Measurements from ENCODE around the gene FGGY.

DNA sequence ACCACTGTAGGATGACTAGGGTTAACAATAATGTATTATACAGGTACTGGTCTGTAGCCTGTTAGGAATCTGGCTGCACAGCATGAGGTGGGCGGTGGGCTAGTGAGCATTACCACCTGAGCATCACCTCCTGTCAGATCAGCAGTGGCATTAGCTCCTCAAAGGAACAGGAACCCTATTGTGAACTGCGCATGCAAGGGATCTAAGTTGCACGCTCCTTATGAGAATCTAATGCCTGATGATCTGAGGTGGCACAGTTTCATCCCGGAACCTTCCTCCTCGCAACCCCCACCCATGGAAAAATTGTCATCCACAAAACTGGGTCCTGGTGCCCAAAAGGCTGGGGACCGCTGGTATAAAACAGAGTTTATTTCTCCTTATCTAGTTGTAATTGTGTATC, 147.6 kb downstream of the FGGY start:
- no peak for TF ChIP-seq POLR2A (IDR thresholded peaks at IDR 0.05; ENCODE audit: low read length)
- no peak for TF ChIP-seq GATA1 (IDR thresholded peaks at IDR 0.05; ENCODE audit: low read depth, low read length)
